Mesodermal cell (in vitro differentiated cells): ENCODE data around the gene RELN. TPM values are rescaled to one million over a fixed set of nuclear protein-coding genes. Genes with fewer than 3 reads are reported as not detected.
A peak's percentile ranks its signal among the peaks of the same experiment; 100 is the strongest.
"Not testable (repeated sequence)": the region's sequence is repeated elsewhere in the genome, so short reads cannot be mapped to it uniquely, and the experiment has no call there.

Experiments used
- H3K27ac ChIP-seq: 2 replicates; pipeline ENCODE4 v1.7.0; 2013; ENCODE audit warnings: mild to moderate bottlenecking, low read depth, low read length, moderate library complexity; ENCODE audit not compliant: severe bottlenecking
- H3K36me3 ChIP-seq: 2 replicates; pipeline ENCODE4 v1.7.1; 2013; ENCODE audit warnings: mild to moderate bottlenecking, low read length, moderate library complexity; ENCODE audit not compliant: control insufficient read depth, insufficient read depth
- H3K4me1 ChIP-seq: one replicate; pipeline ENCODE4 v1.7.1; 2013; ENCODE audit warnings: mild to moderate bottlenecking, low read length; ENCODE audit not compliant: insufficient read depth, control insufficient read depth, poor library complexity, severe bottlenecking
- H3K4me3 ChIP-seq: 2 replicates; pipeline ENCODE4 v1.7.0; 2013; ENCODE audit warnings: low read length, control low read depth, mild to moderate bottlenecking; ENCODE audit not compliant: insufficient read depth, poor library complexity, severe bottlenecking; ENCODE audit errors: extremely low read depth
- H3K9me3 ChIP-seq: 2 replicates; pipeline ENCODE4 v1.7.1; 2013; ENCODE audit warnings: mild to moderate bottlenecking, low read length, moderate library complexity; ENCODE audit not compliant: control insufficient read depth
- WGBS, 2 experiments: methylation state at CpG; one replicate each; pipeline ENCODE4 v1.1.5; 2013; ENCODE audit warnings: missing lambda C conversion rate in 2 of 2; ENCODE audit not compliant: insufficient coverage in 2 of 2; 5-methylcytosine and 5-hydroxymethylcytosine counted together
- polyA plus RNA-seq, 2 experiments: library from polyadenylated mRNA; stranded (reverse); fragments of 50-300 nt; gene quantifications; one replicate each; pipeline ENCODE4 v1.2.3, GENCODE V29; 2013

RELN gene
- polyA plus RNA-seq (2013, experiment 1 of 2), result 15.8 TPM
- polyA plus RNA-seq (2013, experiment 2 of 2), result 18.8 TPM

- Histone ChIP-seq H3K9me3 (no peaks in the 10 kb centered on the region), H3K27ac (no peak within 1 kb of the TSS), H3K4me1 (peaks cover 6% of the 10 kb centered on the region), H3K4me3 (peak within 1 kb of the TSS; percentile 39), H3K36me3 (no peaks in the 10 kb centered on the region)
- 0% methylated on average over 35 to 63 of the region's 89 CpGs for WGBS, 2 experiments
Measured at GRCh38 chr7:103989200-103989784, at the start of gene RELN. Gene RELN (minus strand): TSS chr7:103989658. CDS start chr7:103989356, 302 bp downstream.

- WGBS, 2 experiments, result no CpG with 5 or more reads among the region's 2 CpGs
- Histone ChIP-seq H3K27ac (no peak overlapping the region), H3K36me3 (no peaks in the 10 kb centered on the region), H3K4me3 (no peak overlapping the region), H3K4me1 (no peaks in the 10 kb centered on the region), H3K9me3 (peaks cover 5% of the 10 kb centered on the region)
Measured at GRCh38 chr7:104038136-104038535, 48.7 kb upstream of the RELN start.

- WGBS, 2 experiments, result 83 to 100% methylated on average over 1 to 2 of the region's 3 CpGs
- not testable (repeated sequence) for H3K36me3 ChIP-seq, H3K27ac ChIP-seq
Measured at GRCh38 chr7:104036889-104037288, 47.4 kb upstream of the RELN start.

DNA sequence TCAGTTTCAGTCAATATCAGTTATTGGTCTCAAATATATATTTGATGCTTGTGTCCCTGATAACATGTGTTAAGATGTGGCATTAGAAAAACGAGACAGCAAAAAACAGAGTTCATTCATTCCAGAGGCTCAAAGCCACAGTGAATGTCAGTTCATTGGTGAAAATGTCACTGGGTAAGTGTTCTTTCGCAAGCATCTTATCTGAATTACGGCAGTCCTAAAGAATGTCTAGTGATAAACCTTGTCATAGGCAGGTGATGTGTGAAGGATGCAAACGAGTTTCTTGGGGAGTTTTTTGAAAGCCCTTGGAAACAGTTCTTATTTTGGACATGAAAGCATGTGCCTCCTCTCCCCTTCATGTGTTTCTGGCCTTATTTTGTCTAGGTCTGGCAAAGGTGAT lies 45.9 kb upstream of the RELN start:
- 93 to 98% methylated on average over 4 of the region's 4 CpGs for WGBS, 2 experiments
- H3K27ac ChIP-seq, result no peak overlapping the region

More at GRCh38 chr7:104036889-104037288, 47.4 kb upstream of the RELN start:
- H3K9me3 ChIP-seq, H3K4me1 ChIP-seq, H3K4me3 ChIP-seq: not testable (repeated sequence)

GRCh38 chr7:104034679-104035078 lies 45.2 kb upstream of the RELN start:
- WGBS, 2 experiments, result 80 to 100% methylated on average over 1 of the region's 1 CpG
- H3K27ac ChIP-seq, result no peak overlapping the region
- H3K4me3 ChIP-seq, result no peak overlapping the region
- H3K4me1 ChIP-seq, result no peaks in the 10 kb centered on the region
- H3K36me3 ChIP-seq, result no peaks in the 10 kb centered on the region
- H3K9me3 ChIP-seq, result peaks cover 5% of the 10 kb centered on the region

More for the DNA sequence above, 45.9 kb upstream of the RELN start:
- Histone ChIP-seq H3K4me1 (no peaks in the 10 kb centered on the region), H3K4me3 (no peak overlapping the region), H3K9me3 (peaks cover 5% of the 10 kb centered on the region), H3K36me3 (no peaks in the 10 kb centered on the region)

- WGBS, 2 experiments, result no CpG with 5 or more reads among the region's 1 CpG
- no peaks in the 10 kb centered on the region for H3K4me1 ChIP-seq
- H3K9me3 ChIP-seq, result peaks cover 5% of the 10 kb centered on the region
- H3K36me3 ChIP-seq, result no peaks in the 10 kb centered on the region
- no peak overlapping the region for H3K27ac ChIP-seq
- H3K4me3 ChIP-seq, result no peak overlapping the region
Measured at GRCh38 chr7:104033837-104034236, 44.4 kb upstream of the RELN start.

- WGBS, 2 experiments, result 56% methylated on average over 2 of the region's 5 CpGs; no CpG with 5 or more reads in 1 of the 2 experiments
- no peak overlapping the region for H3K4me3 ChIP-seq
Measured at GRCh38 chr7:104032486-104032885, 43.0 kb upstream of the RELN start.

DNA sequence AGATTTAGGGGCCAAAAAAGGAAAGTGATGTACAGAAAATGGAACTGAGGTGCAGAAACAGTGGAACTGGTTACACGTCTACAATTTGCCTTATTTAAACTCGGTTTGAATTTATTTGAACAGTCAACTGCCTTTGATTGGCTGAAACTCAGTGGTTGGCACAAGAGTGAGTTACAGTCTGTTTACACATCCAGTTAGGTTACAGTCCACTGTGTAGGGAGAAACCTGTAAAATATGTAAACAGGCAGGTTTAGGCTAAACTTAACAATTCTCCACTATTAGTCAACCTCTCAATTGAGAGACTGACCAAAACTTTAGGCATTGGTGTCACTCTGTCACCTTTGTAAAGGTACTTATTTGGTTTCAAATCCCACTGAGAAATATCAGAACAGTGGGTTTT lies 40.3 kb upstream of the RELN start:
- no peak overlapping the region for H3K4me3 ChIP-seq
- no peaks in the 10 kb centered on the region for H3K4me1 ChIP-seq
- 100% methylated on average over 2 of the region's 2 CpGs for WGBS, 2 experiments
- H3K36me3 ChIP-seq, result no peaks in the 10 kb centered on the region
- no peak overlapping the region for H3K27ac ChIP-seq
- peaks cover under 1% of the 10 kb centered on the region for H3K9me3 ChIP-seq

More at GRCh38 chr7:104032486-104032885, 43.0 kb upstream of the RELN start:
- Histone ChIP-seq H3K36me3 (no peaks in the 10 kb centered on the region), H3K4me1 (no peaks in the 10 kb centered on the region), H3K27ac (no peak overlapping the region), H3K9me3 (peaks cover 5% of the 10 kb centered on the region)

GRCh38 chr7:104024632-104025031 lies 35.2 kb upstream of the RELN start:
- Histone ChIP-seq H3K27ac (no peak overlapping the region), H3K36me3 (no peaks in the 10 kb centered on the region), H3K4me3 (no peak overlapping the region), H3K9me3 (no peaks in the 10 kb centered on the region), H3K4me1 (no peaks in the 10 kb centered on the region)
- WGBS, 2 experiments, result 70 to 73% methylated on average over 1 of the region's 2 CpGs

GRCh38 chr7:104023100-104023499 lies 33.6 kb upstream of the RELN start:
- Histone ChIP-seq H3K4me1 (no peaks in the 10 kb centered on the region), H3K27ac (no peak overlapping the region), H3K9me3 (no peaks in the 10 kb centered on the region), H3K4me3 (no peak overlapping the region), H3K36me3 (no peaks in the 10 kb centered on the region)
- 97 to 100% methylated on average over 3 of the region's 3 CpGs for WGBS, 2 experiments

GRCh38 chr7:104018425-104018824 lies 29.0 kb upstream of the RELN start:
- Histone ChIP-seq H3K4me1 (no peaks in the 10 kb centered on the region), H3K9me3 (no peaks in the 10 kb centered on the region), H3K27ac (no peak overlapping the region), H3K36me3 (no peaks in the 10 kb centered on the region), H3K4me3 (no peak overlapping the region)
- WGBS, 2 experiments, result no CpG with 5 or more reads among the region's 1 CpG
